Ascending aorta (tissue), 2 donors: ENCODE data around the gene RAX2. TPM values are rescaled to one million over a fixed set of nuclear protein-coding genes. Genes with fewer than 3 reads are reported as not detected.

Experiments
- DNase-seq, 2 donors: peaks; one replicate each; pipeline ENCODE4 v3.0.0-alpha.2; 2019; ENCODE audit warnings: low spot score in 2 of 2
- H3K27ac ChIP-seq, 2 donors: fragments of 200-600 bp; sonication (generic); one replicate each; pipeline ENCODE4 v1.5.1; 2016 to 2017; ENCODE audit warnings: mild to moderate bottlenecking in 1 of 2
- H3K27me3 ChIP-seq: fragments of 200-600 bp; sonication (generic); one replicate; pipeline ENCODE4 v1.5.1; 2017
- H3K36me3 ChIP-seq, 2 donors: fragments of 200-600 bp; sonication (generic); one replicate each; pipeline ENCODE4 v1.5.1; 2016
- H3K4me1 ChIP-seq, 2 donors: fragments of 200-600 bp; sonication (generic); one replicate each; pipeline ENCODE4 v1.5.1; 2016 to 2017; ENCODE audit warnings: mild to moderate bottlenecking in 1 of 2
- H3K4me3 ChIP-seq, 2 donors: fragments of 200-600 bp; sonication (generic); one replicate each; pipeline ENCODE4 v1.5.1; 2016 to 2017; ENCODE audit warnings: mild to moderate bottlenecking in 1 of 2
- H3K9me3 ChIP-seq, 2 donors: fragments of 200-600 bp; sonication (generic); one replicate each; pipeline ENCODE4 v1.5.1; 2016
- CTCF ChIP-seq, 3 experiments: fragments of 200-600 bp in 2 of 3; fragments of 450-650 bp in 1 of 3; sonication (generic) in 2 of 3; IDR thresholded peaks; one replicate each; pipeline ENCODE4 v1.5.1; 2016 to 2019; ENCODE audit warnings: antibody characterized with exemption in 3 of 3, mild to moderate bottlenecking in 1 of 3, moderate library complexity in 1 of 3
- intact Hi-C: fragments of 100-400 bp; cut with DNase I; formaldehyde crosslinking; loops from one replicate; pipeline ENCODE4 v1.15.1; 2023
- total RNA-seq: library from RNA; depleted of rRNA; stranded (reverse); fragments of >200 nt; gene quantifications from one replicate; pipeline ENCODE4 v1.1.0, GENCODE V29; 2016

Gene RAX2
- total RNA-seq, 1 donor from 2014 or later: not detected

- intact Hi-C loops: no loop called here
- TF ChIP-seq CTCF (IDR thresholded peaks at IDR 0.05): no peak
- no peak overlapping the region for H3K27ac ChIP-seq
- no peaks in the 10 kb centered on the region for H3K9me3 ChIP-seq
- H3K36me3 ChIP-seq: no peaks in the 10 kb centered on the region
- DNase-seq: no peak
- H3K4me3 ChIP-seq: no peak overlapping the region
- no peaks in the 10 kb centered on the region for H3K4me1 ChIP-seq
- H3K27me3 ChIP-seq: no peaks in the 10 kb centered on the region
These were observed 17.2 kb upstream of the RAX2 start for GRCh38 chr19:3788996-3789778.

GRCh38 chr19:3785938-3786824 is 14.2 kb upstream of the RAX2 start, which contains the start of gene MATK:
Gene MATK (minus strand): TSS chr19:3786381. CDS start chr19:3785135, 1,246 bp downstream.
- H3K4me3 ChIP-seq: peak within 1 kb of the TSS in 1 of 2 donors; percentile 50
- no peak for TF ChIP-seq CTCF (IDR thresholded peaks at IDR 0.05)

GRCh38 chr19:3785451-3785937 is 13.5 kb upstream of the RAX2 start:
- DNase-seq: no peak
- no peaks in the 10 kb centered on the region for H3K36me3 ChIP-seq
- intact Hi-C loops: no loop called here
- no peaks in the 10 kb centered on the region for H3K4me1 ChIP-seq
- no peaks in the 10 kb centered on the region for H3K27me3 ChIP-seq
- no peak overlapping the region for H3K27ac ChIP-seq
- H3K9me3 ChIP-seq: peaks cover 17 to 22% of the 10 kb centered on the region in 2 donors
- no peak for TF ChIP-seq CTCF (IDR thresholded peaks at IDR 0.05)
- peak overlapping the region in 1 of 2 donors; percentile 50 for H3K4me3 ChIP-seq

More at GRCh38 chr19:3785938-3786824, 14.2 kb upstream of the RAX2 start, which contains the start of gene MATK:
- no peaks in the 10 kb centered on the region for H3K4me1 ChIP-seq
- intact Hi-C loops: no loop called here
- H3K36me3 ChIP-seq: no peaks in the 10 kb centered on the region
- peaks cover 12 to 17% of the 10 kb centered on the region in 2 donors for H3K9me3 ChIP-seq
- DNase-seq: no peak
- H3K27ac ChIP-seq: no peak within 1 kb of the TSS
- H3K27me3 ChIP-seq: no peaks in the 10 kb centered on the region

- Histone ChIP-seq H3K4me3 (peak overlapping the region in 1 of 2 donors; percentile 50), H3K36me3 (no peaks in the 10 kb centered on the region), H3K4me1 (no peaks in the 10 kb centered on the region), H3K27ac (no peak overlapping the region), H3K9me3 (peaks cover 17 to 22% of the 10 kb centered on the region in 2 donors), H3K27me3 (no peaks in the 10 kb centered on the region)
- intact Hi-C loops: no loop called here
- no peak for DNase-seq
- TF ChIP-seq CTCF (IDR thresholded peaks at IDR 0.05): no peak
These were observed 12.8 kb upstream of the RAX2 start for GRCh38 chr19:3784607-3785450.
